GM23338 (cell line): ENCODE results near the gene SPTB. TPM values are rescaled to one million over a fixed set of nuclear protein-coding genes. Genes with fewer than 3 reads are reported as not detected.

Experiments
- ATAC-seq: fragments of 200-7000 bp; cut with Tn5 transposase; 3 replicates; pipeline ENCODE4 v1.9.1; 2020
- DNase-seq: peaks from one replicate; pipeline ENCODE4 v3.0.0-alpha.2; 2015; ENCODE audit warnings: low spot score
- H2AFZ ChIP-seq: fragments of 200-600 bp; sonication (generic); 2 replicates; pipeline ENCODE4 v1.8.0; 2016; ENCODE audit warnings: antibody characterized with exemption, mild to moderate bottlenecking, moderate library complexity
- H3F3A ChIP-seq: fragments of 200-600 bp; sonication (generic); replicated peaks from 2 replicates; pipeline ENCODE4 v1.8.0; 2017; ENCODE audit warnings: antibody characterized with exemption, mixed run types, low read depth
- H3K27ac ChIP-seq: fragments of 200-600 bp; sonication (generic); 2 replicates; pipeline ENCODE4 v1.6.1; 2016; ENCODE audit warnings: low read depth
- H3K27me3 ChIP-seq: fragments of 200-600 bp; sonication (generic); 2 replicates; pipeline ENCODE4 v1.8.0; 2016; ENCODE audit warnings: mild to moderate bottlenecking, mixed run types, moderate library complexity; ENCODE audit not compliant: insufficient read depth
- H3K36me3 ChIP-seq: fragments of 200-600 bp; sonication (generic); 2 replicates; pipeline ENCODE4 v1.8.0; 2016; ENCODE audit warnings: mild to moderate bottlenecking; ENCODE audit not compliant: insufficient read depth
- H3K4me1 ChIP-seq: fragments of 200-600 bp; sonication (generic); 2 replicates; pipeline ENCODE4 v1.8.0; 2016; ENCODE audit warnings: mild to moderate bottlenecking, moderate library complexity; ENCODE audit not compliant: insufficient read depth
- H3K4me2 ChIP-seq: fragments of 200-600 bp; sonication (generic); 2 replicates; pipeline ENCODE4 v1.7.1; 2017; ENCODE audit warnings: mixed run types
- H3K4me3 ChIP-seq: fragments of 200-600 bp; sonication (generic); 2 replicates; pipeline ENCODE4 v1.6.1; 2016; ENCODE audit warnings: mixed run types
- H3K79me2 ChIP-seq: fragments of 200-600 bp; sonication (generic); replicated peaks from 2 replicates; pipeline ENCODE4 v1.8.0; 2017; ENCODE audit warnings: mild to moderate bottlenecking; ENCODE audit not compliant: insufficient read depth
- H3K9me2 ChIP-seq: fragments of 200-600 bp; sonication (generic); 2 replicates; pipeline ENCODE4 v1.8.0; 2017; ENCODE audit not compliant: insufficient read depth
- H4K20me1 ChIP-seq: fragments of 200-600 bp; sonication (generic); replicated peaks from 2 replicates; pipeline ENCODE4 v1.8.0; 2017; ENCODE audit warnings: mild to moderate bottlenecking; ENCODE audit not compliant: insufficient read depth
- H3K27ac Mint-ChIP-seq: 2 replicates; pipeline ENCODE4 v1.8.0; 2020; ENCODE audit warnings: inconsistent platforms, mild to moderate bottlenecking, moderate library complexity, mixed read lengths
- H3K27me3 Mint-ChIP-seq: 3 replicates; pipeline ENCODE4 v1.8.0; 2022; ENCODE audit warnings: low read depth, mild to moderate bottlenecking, moderate library complexity, mixed read lengths, inconsistent platforms; ENCODE audit not compliant: insufficient read depth, poor library complexity
- H3K36me3 Mint-ChIP-seq: 3 replicates; pipeline ENCODE4 v1.8.0; 2021; ENCODE audit warnings: low read depth, mild to moderate bottlenecking, inconsistent platforms, moderate library complexity, mixed read lengths
- H3K4me1 Mint-ChIP-seq: 3 replicates; pipeline ENCODE4 v1.8.0; 2020; ENCODE audit warnings: mild to moderate bottlenecking, inconsistent platforms, mixed read lengths
- H3K4me3 Mint-ChIP-seq: 3 replicates; pipeline ENCODE4 v1.8.0; 2021; ENCODE audit warnings: moderate library complexity, mild to moderate bottlenecking, inconsistent platforms, mixed read lengths
- H3K9me3 Mint-ChIP-seq: 3 replicates; pipeline ENCODE4 v1.8.0; 2020; ENCODE audit warnings: moderate library complexity, mild to moderate bottlenecking, inconsistent platforms, mixed read lengths
- CTCF ChIP-seq, 2 experiments: fragments of 200-600 bp in 1 of 2; sonication (generic) in 1 of 2; conservative IDR thresholded peaks; 2 replicates each; pipeline versions ENCODE4 v1.5.1 to v1.6.1; 2016 to 2017; ENCODE audit warnings: antibody characterized with exemption in 2 of 2, low read depth in 2 of 2, mild to moderate bottlenecking in 2 of 2, moderate library complexity in 1 of 2
- NANOG ChIP-seq: IDR thresholded peaks from 2 replicates; pipeline ENCODE4 v1.6.1; 2016; ENCODE audit warnings: antibody characterized with exemption, borderline replicate concordance
- POLR2AphosphoS5 ChIP-seq: IDR thresholded peaks from 2 replicates; pipeline ENCODE4 v1.6.1; 2016; ENCODE audit warnings: antibody characterized with exemption, low read depth
- polyA plus RNA-seq: library from polyadenylated mRNA; unstranded; fragments of >200 nt; fragmentation: Nextera tagmentation; extraction: Ambion mirVana; gene quantifications from 2 replicates; pipeline ENCODE4 v1.2.1, GENCODE V29; 2016
- total RNA-seq: library from RNA; depleted of rRNA; stranded (reverse); fragments of >200 nt; shearing (Covaris generic); gene quantifications from 2 replicates; pipeline ENCODE4 v1.2.3, GENCODE V29; 2014
- TF ChIP-seq, protein P1 (sequence below): fragments of 250-450 bp; sonication (Bioruptor Pico); IDR thresholded peaks from 2 replicates; pipeline ENCODE4 v1.5.0; 2020; ENCODE audit warnings: mild to moderate bottlenecking, moderate library complexity

SPTB gene
- total and polyA plus RNA-seq, 2 experiments from 2014 or later: 1.1 to 1.9 TPM

DNA sequence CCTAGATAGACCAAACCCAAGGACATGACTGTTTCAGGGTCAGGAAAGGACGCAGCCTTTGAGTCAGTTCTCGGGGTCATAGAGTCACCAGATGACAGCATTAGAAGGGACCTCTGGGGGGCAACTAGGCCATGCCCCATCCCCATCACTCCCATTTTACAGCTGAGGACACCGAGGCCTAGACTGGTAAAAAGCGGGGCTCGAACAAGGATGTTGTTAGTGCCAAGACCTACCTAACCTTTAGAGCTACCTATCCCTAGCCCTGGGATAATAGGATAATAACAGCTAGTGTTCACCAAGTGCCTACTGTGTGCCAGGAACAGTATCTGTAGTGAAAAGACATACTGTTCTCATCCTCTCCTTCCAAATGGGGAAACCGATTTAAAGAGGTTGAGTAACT is 126.8 kb downstream of the SPTB start:
- H3K4me1 Mint-ChIP-seq: peaks cover 7% of the 10 kb centered on the region
- Histone ChIP-seq H4K20me1 (0 out of 2 replicates have a peak, but pooled peaks cover under 1% of the 10 kb centered on the region), H3K36me3 (peaks cover 5% of the 10 kb centered on the region; the same call in 1 of the 2 replicates), H2AFZ (no peak overlapping the region), H3K27me3 (no peaks in the 10 kb centered on the region), H3K9me2 (no peaks in the 10 kb centered on the region), H3K79me2 (no peaks in the 10 kb centered on the region), H3K4me1 (peaks cover 9% of the 10 kb centered on the region), H3K4me3 (no peak overlapping the region), H3K4me2 (no peak overlapping the region), H3F3A (no peaks in the 10 kb centered on the region), H3K27ac (no peak overlapping the region)
- no peak overlapping the region for H3K27ac Mint-ChIP-seq
- ATAC-seq: no peak
- H3K27me3 Mint-ChIP-seq: peaks cover 30% of the 10 kb centered on the region
- peaks cover 16% of the 10 kb centered on the region for H3K36me3 Mint-ChIP-seq
- no peak for DNase-seq
- TF ChIP-seq POLR2AphosphoS5: peak; percentile 40
- TF ChIP-seq, protein P1, sequence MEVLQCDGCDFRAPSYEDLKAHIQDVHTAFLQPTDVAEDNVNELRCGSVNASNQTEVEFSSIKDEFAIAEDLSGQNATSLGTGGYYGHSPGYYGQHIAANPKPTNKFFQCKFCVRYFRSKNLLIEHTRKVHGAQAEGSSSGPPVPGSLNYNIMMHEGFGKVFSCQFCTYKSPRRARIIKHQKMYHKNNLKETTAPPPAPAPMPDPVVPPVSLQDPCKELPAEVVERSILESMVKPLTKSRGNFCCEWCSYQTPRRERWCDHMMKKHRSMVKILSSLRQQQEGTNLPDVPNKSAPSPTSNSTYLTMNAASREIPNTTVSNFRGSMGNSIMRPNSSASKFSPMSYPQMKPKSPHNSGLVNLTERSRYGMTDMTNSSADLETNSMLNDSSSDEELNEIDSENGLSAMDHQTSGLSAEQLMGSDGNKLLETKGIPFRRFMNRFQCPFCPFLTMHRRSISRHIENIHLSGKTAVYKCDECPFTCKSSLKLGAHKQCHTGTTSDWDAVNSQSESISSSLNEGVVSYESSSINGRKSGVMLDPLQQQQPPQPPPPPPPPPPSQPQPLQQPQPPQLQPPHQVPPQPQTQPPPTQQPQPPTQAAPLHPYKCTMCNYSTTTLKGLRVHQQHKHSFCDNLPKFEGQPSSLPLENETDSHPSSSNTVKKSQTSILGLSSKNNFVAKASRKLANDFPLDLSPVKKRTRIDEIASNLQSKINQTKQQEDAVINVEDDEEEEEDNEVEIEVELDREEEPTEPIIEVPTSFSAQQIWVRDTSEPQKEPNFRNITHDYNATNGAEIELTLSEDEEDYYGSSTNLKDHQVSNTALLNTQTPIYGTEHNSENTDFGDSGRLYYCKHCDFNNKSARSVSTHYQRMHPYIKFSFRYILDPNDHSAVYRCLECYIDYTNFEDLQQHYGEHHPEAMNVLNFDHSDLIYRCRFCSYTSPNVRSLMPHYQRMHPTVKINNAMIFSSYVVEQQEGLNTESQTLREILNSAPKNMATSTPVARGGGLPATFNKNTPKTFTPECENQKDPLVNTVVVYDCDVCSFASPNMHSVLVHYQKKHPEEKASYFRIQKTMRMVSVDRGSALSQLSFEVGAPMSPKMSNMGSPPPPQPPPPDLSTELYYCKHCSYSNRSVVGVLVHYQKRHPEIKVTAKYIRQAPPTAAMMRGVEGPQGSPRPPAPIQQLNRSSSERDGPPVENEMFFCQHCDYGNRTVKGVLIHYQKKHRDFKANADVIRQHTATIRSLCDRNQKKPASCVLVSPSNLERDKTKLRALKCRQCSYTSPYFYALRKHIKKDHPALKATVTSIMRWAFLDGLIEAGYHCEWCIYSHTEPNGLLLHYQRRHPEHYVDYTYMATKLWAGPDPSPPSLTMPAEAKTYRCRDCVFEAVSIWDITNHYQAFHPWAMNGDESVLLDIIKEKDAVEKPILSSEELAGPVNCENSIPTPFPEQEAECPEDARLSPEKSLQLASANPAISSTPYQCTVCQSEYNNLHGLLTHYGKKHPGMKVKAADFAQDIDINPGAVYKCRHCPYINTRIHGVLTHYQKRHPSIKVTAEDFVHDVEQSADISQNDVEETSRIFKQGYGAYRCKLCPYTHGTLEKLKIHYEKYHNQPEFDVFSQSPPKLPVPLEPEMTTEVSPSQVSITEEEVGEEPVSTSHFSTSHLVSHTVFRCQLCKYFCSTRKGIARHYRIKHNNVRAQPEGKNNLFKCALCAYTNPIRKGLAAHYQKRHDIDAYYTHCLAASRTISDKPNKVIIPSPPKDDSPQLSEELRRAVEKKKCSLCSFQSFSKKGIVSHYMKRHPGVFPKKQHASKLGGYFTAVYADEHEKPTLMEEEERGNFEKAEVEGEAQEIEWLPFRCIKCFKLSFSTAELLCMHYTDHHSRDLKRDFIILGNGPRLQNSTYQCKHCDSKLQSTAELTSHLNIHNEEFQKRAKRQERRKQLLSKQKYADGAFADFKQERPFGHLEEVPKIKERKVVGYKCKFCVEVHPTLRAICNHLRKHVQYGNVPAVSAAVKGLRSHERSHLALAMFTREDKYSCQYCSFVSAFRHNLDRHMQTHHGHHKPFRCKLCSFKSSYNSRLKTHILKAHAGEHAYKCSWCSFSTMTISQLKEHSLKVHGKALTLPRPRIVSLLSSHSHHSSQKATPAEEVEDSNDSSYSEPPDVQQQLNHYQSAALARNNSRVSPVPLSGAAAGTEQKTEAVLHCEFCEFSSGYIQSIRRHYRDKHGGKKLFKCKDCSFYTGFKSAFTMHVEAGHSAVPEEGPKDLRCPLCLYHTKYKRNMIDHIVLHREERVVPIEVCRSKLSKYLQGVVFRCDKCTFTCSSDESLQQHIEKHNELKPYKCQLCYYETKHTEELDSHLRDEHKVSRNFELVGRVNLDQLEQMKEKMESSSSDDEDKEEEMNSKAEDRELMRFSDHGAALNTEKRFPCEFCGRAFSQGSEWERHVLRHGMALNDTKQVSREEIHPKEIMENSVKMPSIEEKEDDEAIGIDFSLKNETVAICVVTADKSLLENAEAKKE: no peak
- H3K9me3 Mint-ChIP-seq: peaks cover 7% of the 10 kb centered on the region; the same call in 2 of the 3 replicates
- no peak overlapping the region for H3K4me3 Mint-ChIP-seq

DNA sequence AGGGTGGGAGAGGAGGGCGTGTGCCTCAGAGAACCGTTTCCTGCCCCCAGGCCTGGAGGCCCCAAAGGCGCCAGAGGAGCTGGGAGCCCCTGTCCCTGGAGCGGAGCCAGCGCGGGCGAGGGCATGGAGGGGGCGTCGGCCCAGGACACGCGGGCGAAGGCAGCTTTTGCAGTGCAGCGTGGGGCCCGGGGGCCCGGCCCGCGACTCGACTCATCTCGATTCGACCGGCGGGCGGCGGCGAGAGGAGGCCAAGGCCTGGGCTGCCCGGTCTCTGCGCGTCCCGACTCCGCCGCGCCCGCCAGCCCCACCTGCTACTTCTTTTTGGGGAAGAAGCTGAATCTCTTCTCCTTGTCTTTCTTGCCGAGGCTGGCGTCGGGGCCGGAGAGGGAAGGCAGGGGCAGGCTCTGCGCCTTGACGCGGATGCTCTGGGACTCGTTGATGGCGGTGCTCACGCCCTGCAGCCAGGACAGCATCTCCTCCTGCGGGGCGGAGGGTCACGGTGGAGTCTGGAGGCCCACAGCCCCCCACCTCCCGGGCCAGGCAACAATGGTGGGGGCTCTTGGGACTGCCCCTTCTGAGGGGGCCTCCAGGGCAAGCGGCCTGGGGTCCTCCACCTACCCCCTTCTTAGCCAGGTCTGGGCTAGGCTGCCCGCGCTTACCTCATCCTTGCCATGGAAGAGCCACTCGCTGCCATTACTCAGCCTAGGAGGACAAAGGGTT is 130.6 kb downstream of the SPTB start:
- Histone ChIP-seq H3K4me3 (no peak overlapping the region), H3F3A (no peaks in the 10 kb centered on the region), H3K27me3 (no peaks in the 10 kb centered on the region), H3K4me2 (no peak overlapping the region), H4K20me1 (0 out of 2 replicates have a peak, but pooled peaks cover 3% of the 10 kb centered on the region), H3K27ac (no peak overlapping the region), H3K36me3 (peaks cover 5% of the 10 kb centered on the region), H2AFZ (no peak overlapping the region), H3K4me1 (peaks cover 3% of the 10 kb centered on the region; the same call in 1 of the 2 replicates), H3K9me2 (no peaks in the 10 kb centered on the region), H3K79me2 (no peaks in the 10 kb centered on the region)
- Mint-ChIP-seq H3K27me3 (peaks cover 28% of the 10 kb centered on the region), H3K9me3 (no peaks in the 10 kb centered on the region; the same call in 2 of the 3 replicates), H3K4me1 (peaks cover 10% of the 10 kb centered on the region; the same call in 2 of the 3 replicates), H3K27ac (no peak overlapping the region), H3K36me3 (peaks cover 51% of the 10 kb centered on the region), H3K4me3 (no peak overlapping the region)
- ATAC-seq: peak; percentile 14
- DNase-seq: no peak
- TF ChIP-seq NANOG (no peak), CTCF (conservative IDR thresholded peaks at IDR 0.05; ENCODE audit: low read depth in 2 of 2) (0 out of 4 replicates have a peak, but pooled peaks of 1 of the 2 experiments have one; percentile 1)
